Esophagus squamous epithelium (tissue), 5 donors: Measurements from ENCODE around the gene RBM10. TPM values are rescaled to one million over a fixed set of nuclear protein-coding genes. Genes with fewer than 3 reads are reported as not detected.

Experiments used
- DNase-seq: peaks from one replicate; lab custom pipeline; 2025; lab: John Stamatoyannopoulos, UW
- H3K27ac ChIP-seq, 4 donors: fragments of 200-600 bp; sonication (generic); one replicate each; pipeline ENCODE4 v1.5.1; 2016 to 2019; ENCODE audit warnings: mild to moderate bottlenecking in 1 of 4
- H3K27me3 ChIP-seq, 4 donors: fragments of 200-600 bp; sonication (generic); 1 replicate in 3 of 4; 2 replicates in 1 of 4; pipeline versions ENCODE4 v1.5.1 to v1.6.0; 2017 to 2021; ENCODE audit warnings: antibody characterized with exemption in 1 of 4
- H3K36me3 ChIP-seq, 3 donors: fragments of 200-600 bp; sonication (generic); one replicate each; pipeline ENCODE4 v1.5.1; 2016 to 2019
- H3K4me1 ChIP-seq, 3 donors: fragments of 200-600 bp; sonication (generic); one replicate each; pipeline ENCODE4 v1.5.1; 2017 to 2019
- H3K4me3 ChIP-seq, 4 donors: fragments of 200-600 bp; sonication (generic); 1 replicate in 3 of 4; 2 replicates in 1 of 4; pipeline ENCODE4 v1.5.1; 2016 to 2019; ENCODE audit warnings: mild to moderate bottlenecking in 2 of 4, moderate library complexity in 1 of 4
- H3K9me3 ChIP-seq, 3 donors: fragments of 200-600 bp; sonication (generic); one replicate each; pipeline ENCODE4 v1.5.1; 2016 to 2019
- CTCF ChIP-seq, 6 experiments: fragments of 450-650 bp in 4 of 6; fragments of 200-600 bp in 2 of 6; sonication (generic) in 2 of 6; IDR thresholded peaks; one replicate each; pipeline ENCODE4 v1.5.1; 2016 to 2019; ENCODE audit warnings: antibody characterized with exemption in 6 of 6, mild to moderate bottlenecking in 4 of 6, moderate library complexity in 4 of 6
- POLR2A ChIP-seq, 4 donors: fragments of 450-650 bp; IDR thresholded peaks; one replicate each; pipeline ENCODE4 v1.6.1; 2017; ENCODE audit warnings: antibody characterized with exemption in 4 of 4, mild to moderate bottlenecking in 4 of 4, moderate library complexity in 3 of 4
- WGBS, 2 donors: methylation state at CpG; one replicate each; pipeline ENCODE4 v1.1.5; 2018; 5-methylcytosine and 5-hydroxymethylcytosine counted together
- intact Hi-C: fragments of 100-400 bp; cut with DNase I; formaldehyde crosslinking; loops from one replicate; pipeline ENCODE4 v1.15.0; 2022
- total RNA-seq, 4 donors: library from RNA; depleted of rRNA; stranded (reverse); fragments of >200 nt; gene quantifications; one replicate each; pipeline ENCODE4 v1.1.0, GENCODE V29; 2016
- donor health status: DM: yes; HTN: yes; CAD: no.

Gene RBM10
- total RNA-seq, 4 donors from 2014 or later: 28.1 to 35.6 (median 28.6) TPM

GRCh38 chrX:47193475-47194193 lies 48.6 kb downstream of the RBM10 start, which contains the start of gene UBA1:
TSS of gene UBA1 (plus strand) at chrX:47193829. CDS start at chrX:47198803, 4,974 bp downstream.
- Histone ChIP-seq H3K9me3 (no peaks in the 10 kb centered on the region), H3K27ac (peak within 1 kb of the TSS; percentile 97 to 99 (median 98)), H3K27me3 (no peaks in the 10 kb centered on the region), H3K36me3 (peaks cover 4 to 8% (median 4%) of the 10 kb centered on the region in 3 donors), H3K4me3 (peak within 1 kb of the TSS; percentile 71 to 91 (median 86)), H3K4me1 (peaks cover 27 to 73% (median 38%) of the 10 kb centered on the region in 3 donors)
- intact Hi-C loops: no loop called here
- DNase-seq: peak; percentile 90
- TF ChIP-seq CTCF (IDR thresholded peaks at IDR 0.05) (peak; percentile 81 to 99 (median 90)), POLR2A (IDR thresholded peaks at IDR 0.05) (peak in 2 of 4 donors; percentile 64 to 82)
- WGBS, 2 donors: 0 to 3% methylated on average over 8 to 11 of the region's 50 CpGs

GRCh38 chrX:47194194-47194787 lies 49.3 kb downstream of the RBM10 start:
- 13 to 25% methylated on average over 9 of the region's 14 CpGs for WGBS, 2 donors
- H3K27me3 ChIP-seq: no peaks in the 10 kb centered on the region
- intact Hi-C loops: no loop called here
- peaks cover 11 to 14% (median 11%) of the 10 kb centered on the region in 3 donors for H3K36me3 ChIP-seq
- H3K9me3 ChIP-seq: no peaks in the 10 kb centered on the region
- peaks cover 27 to 80% (median 44%) of the 10 kb centered on the region in 3 donors for H3K4me1 ChIP-seq
- TF ChIP-seq CTCF (IDR thresholded peaks at IDR 0.05) (no peak), POLR2A (IDR thresholded peaks at IDR 0.05) (no peak)
- no peak for DNase-seq
- H3K4me3 ChIP-seq: peak overlapping the region; percentile 71 to 91 (median 86)
- H3K27ac ChIP-seq: peak overlapping the region; percentile 97 to 99 (median 98)

GRCh38 chrX:47196098-47196497 lies 51.1 kb downstream of the RBM10 start:
- Histone ChIP-seq H3K9me3 (no peaks in the 10 kb centered on the region), H3K27ac (peak overlapping the region in 2 of 4 donors; percentile 36 to 99), H3K4me1 (peaks cover 27 to 91% (median 48%) of the 10 kb centered on the region in 3 donors), H3K4me3 (peak overlapping the region in 1 of 4 donors; percentile 91), H3K27me3 (no peaks in the 10 kb centered on the region), H3K36me3 (peaks cover 19 to 32% (median 22%) of the 10 kb centered on the region in 3 donors)
- no peak for DNase-seq
- TF ChIP-seq CTCF (IDR thresholded peaks at IDR 0.05) (no peak), POLR2A (IDR thresholded peaks at IDR 0.05) (no peak)
- WGBS, 2 donors: 36 to 53% methylated on average over 3 of the region's 3 CpGs
- intact Hi-C loops: no loop called here

GRCh38 chrX:47197526-47197925 lies 52.5 kb downstream of the RBM10 start:
- Histone ChIP-seq H3K4me1 (peaks cover 27 to 79% (median 48%) of the 10 kb centered on the region in 3 donors), H3K27ac (peak overlapping the region in 2 of 4 donors; percentile 85 to 99), H3K4me3 (no peak overlapping the region), H3K9me3 (no peaks in the 10 kb centered on the region), H3K27me3 (no peaks in the 10 kb centered on the region), H3K36me3 (peaks cover 34 to 47% (median 36%) of the 10 kb centered on the region in 3 donors)
- no peak for DNase-seq
- no peak for TF ChIP-seq CTCF (IDR thresholded peaks at IDR 0.05)
- no peak for TF ChIP-seq POLR2A (IDR thresholded peaks at IDR 0.05)
- WGBS, 2 donors: 54 to 63% methylated on average over 5 to 6 of the region's 7 CpGs
- intact Hi-C loops: no loop called here
